ENCODE data around the gene FSCN2. TPM values are rescaled to one million over a fixed set of nuclear protein-coding genes. Genes with fewer than 3 reads are reported as not detected.

Gene FSCN2
- total and polyA plus RNA-seq, 2 donors: 0.47 to 0.87 TPM

DNA sequence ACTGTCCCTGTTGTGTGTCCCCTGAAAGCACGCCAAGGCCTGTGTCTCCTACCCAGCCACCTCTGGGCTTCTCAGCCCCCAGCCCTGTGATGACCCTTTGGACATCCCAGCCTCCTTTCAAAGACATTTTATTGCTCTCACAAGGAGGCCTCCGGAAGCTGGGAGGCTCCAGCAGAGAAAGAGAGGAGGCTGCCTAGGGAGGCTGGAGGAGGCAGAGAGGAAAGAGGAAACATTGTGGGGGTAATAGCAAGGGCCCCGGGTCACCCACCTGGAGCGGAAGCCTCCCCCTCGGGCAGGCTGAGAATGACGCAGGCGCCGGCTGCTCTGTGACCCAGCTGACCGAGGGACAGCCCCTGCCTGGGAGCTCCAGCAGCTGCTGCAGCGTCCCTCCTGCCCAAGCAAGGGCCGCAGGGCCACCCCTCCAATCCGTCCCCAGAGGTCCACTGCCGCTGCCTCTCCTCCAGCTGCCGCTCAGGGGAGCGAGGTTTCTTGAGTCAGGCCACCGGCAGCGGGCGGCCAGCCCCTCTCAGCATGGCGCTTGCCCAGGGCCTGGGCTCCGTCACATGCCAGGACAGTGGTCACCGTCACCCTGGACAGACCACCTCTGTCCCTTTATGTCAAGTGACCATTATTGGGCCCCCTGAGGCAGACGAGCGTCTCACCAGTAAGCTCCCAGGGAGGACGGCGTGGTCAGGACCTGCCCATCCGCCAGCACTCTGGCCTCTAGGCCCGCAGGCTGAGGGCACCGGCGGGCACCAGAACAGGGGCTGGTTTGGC, 44.9 kb upstream of the FSCN2 start:
- 17% methylated on average over 29 of the region's 29 CpGs for WGBS
- DNase-seq (ENCODE audit: low read depth in 6 of 9, low spot score in 9 of 9): peak in 3 of 9 donors; percentile 71 to 80 (median 73)
- Histone ChIP-seq H3K27me3 (ENCODE audit: control insufficient read depth in 2 of 2, insufficient read depth in 1 of 2, low read length in 1 of 2) (peaks cover 0 to 42% of the 10 kb centered on the region in 2 donors), H3K36me3 (ENCODE audit: control insufficient read depth in 2 of 2, insufficient read depth in 2 of 2, low read length in 1 of 2) (no peaks in the 10 kb centered on the region), H3K9me3 (ENCODE audit: control insufficient read depth in 2 of 2, insufficient read depth in 1 of 2, low read length in 1 of 2) (peaks cover 0 to 6% of the 10 kb centered on the region in 2 donors), H3K4me3 (ENCODE audit: low read length in 2 of 2) (peak overlapping the region; percentile 43 to 62), H3K4me1 (ENCODE audit: control insufficient read depth in 2 of 2, insufficient read depth in 2 of 2, low read length in 2 of 2) (peaks cover 37 to 72% of the 10 kb centered on the region in 2 donors), H3K27ac (ENCODE audit: low read depth in 1 of 2, low read length in 1 of 2) (peak overlapping the region in 1 of 2 donors; percentile 71)

DNA sequence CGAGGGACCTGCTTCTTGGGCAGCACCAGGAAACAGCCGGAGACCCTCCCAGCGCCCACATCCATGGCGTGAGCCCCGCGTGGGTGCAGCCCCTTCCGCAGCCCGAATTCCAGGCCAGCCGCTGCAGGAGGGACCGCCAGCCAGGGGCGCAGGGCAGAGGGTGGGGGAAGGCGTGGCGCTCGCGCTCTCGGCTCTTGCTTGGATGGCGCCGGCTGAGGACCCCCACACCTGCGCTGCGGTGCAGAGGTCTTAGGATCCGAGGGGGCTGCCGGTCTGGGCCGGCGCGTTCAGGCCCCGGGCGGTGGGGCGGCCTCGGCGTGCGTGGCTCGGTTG, 44.3 kb upstream of the FSCN2 start:
- Histone ChIP-seq H3K9me3 (ENCODE audit: control insufficient read depth in 2 of 2, insufficient read depth in 1 of 2, low read length in 1 of 2) (peaks cover 0 to 6% of the 10 kb centered on the region in 2 donors), H3K27me3 (ENCODE audit: control insufficient read depth in 2 of 2, insufficient read depth in 1 of 2, low read length in 1 of 2) (peaks cover 0 to 42% of the 10 kb centered on the region in 2 donors), H3K27ac (ENCODE audit: low read depth in 1 of 2, low read length in 1 of 2) (peak overlapping the region in 1 of 2 donors; percentile 71), H3K4me1 (ENCODE audit: control insufficient read depth in 2 of 2, insufficient read depth in 2 of 2, low read length in 2 of 2) (peaks cover 41 to 78% of the 10 kb centered on the region in 2 donors), H3K4me3 (ENCODE audit: low read length in 2 of 2) (peak overlapping the region; percentile 43 to 62), H3K36me3 (ENCODE audit: control insufficient read depth in 2 of 2, insufficient read depth in 2 of 2, low read length in 1 of 2) (no peaks in the 10 kb centered on the region)
- peak in 1 of 9 donors; percentile 47 for DNase-seq (ENCODE audit: low read depth in 6 of 9, low spot score in 9 of 9)
- 4% methylated on average over 32 of the region's 32 CpGs for WGBS

DNA sequence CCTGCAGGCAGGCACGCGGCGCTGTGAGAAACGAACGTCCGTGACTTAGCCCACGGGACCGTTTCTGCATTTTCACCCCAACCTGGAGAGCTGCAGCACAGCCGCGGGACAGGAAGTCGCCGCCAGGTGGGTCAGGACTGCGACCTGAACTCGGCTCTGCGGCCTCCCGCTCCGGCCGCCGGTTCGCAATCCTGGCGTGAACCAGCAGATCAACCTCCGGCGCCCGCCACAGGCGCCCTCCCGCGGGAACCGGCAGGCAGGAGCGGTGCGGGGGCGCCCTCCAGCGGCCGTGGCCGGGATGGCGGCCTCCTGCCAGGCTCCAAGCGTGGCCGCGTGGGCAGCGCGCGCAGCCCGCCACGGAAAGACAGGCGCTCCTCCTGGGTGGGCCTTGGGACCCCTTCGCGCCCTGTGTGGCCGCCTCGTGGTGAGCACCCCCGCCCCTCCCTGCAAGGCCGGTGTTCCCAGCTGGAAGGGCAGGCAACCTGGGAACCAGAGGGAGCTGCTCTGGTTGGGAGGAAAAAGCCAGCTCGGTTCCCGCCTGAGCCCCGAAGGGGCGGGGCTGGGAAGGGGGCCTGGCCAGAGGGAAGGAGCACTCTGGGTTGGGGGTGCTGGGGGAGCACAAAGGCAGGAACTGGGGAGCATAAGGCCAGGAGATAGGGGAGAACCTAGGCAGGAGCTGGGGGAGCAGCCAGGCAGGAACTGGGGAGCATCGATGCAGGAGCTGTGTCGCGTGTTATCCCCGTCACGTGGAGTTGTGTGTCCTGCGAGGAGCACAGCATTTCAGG, 43.8 kb upstream of the FSCN2 start:
- peaks cover 0 to 6% of the 10 kb centered on the region in 2 donors for H3K9me3 ChIP-seq (ENCODE audit: control insufficient read depth in 2 of 2, insufficient read depth in 1 of 2, low read length in 1 of 2)
- no peaks in the 10 kb centered on the region for H3K36me3 ChIP-seq (ENCODE audit: control insufficient read depth in 2 of 2, insufficient read depth in 2 of 2, low read length in 1 of 2)
- H3K27me3 ChIP-seq (ENCODE audit: control insufficient read depth in 2 of 2, insufficient read depth in 1 of 2, low read length in 1 of 2): peaks cover 0 to 40% of the 10 kb centered on the region in 2 donors
- H3K4me3 ChIP-seq (ENCODE audit: low read length in 2 of 2): peak overlapping the region; percentile 43 to 62
- H3K27ac ChIP-seq (ENCODE audit: low read depth in 1 of 2, low read length in 1 of 2): no peak overlapping the region
- peaks cover 43 to 82% of the 10 kb centered on the region in 2 donors for H3K4me1 ChIP-seq (ENCODE audit: control insufficient read depth in 2 of 2, insufficient read depth in 2 of 2, low read length in 2 of 2)
- 9% methylated on average over 60 of the region's 60 CpGs for WGBS
- DNase-seq (ENCODE audit: low read depth in 6 of 9, low spot score in 9 of 9): peak in 8 of 9 donors; percentile 69 to 91 (median 78)

DNA sequence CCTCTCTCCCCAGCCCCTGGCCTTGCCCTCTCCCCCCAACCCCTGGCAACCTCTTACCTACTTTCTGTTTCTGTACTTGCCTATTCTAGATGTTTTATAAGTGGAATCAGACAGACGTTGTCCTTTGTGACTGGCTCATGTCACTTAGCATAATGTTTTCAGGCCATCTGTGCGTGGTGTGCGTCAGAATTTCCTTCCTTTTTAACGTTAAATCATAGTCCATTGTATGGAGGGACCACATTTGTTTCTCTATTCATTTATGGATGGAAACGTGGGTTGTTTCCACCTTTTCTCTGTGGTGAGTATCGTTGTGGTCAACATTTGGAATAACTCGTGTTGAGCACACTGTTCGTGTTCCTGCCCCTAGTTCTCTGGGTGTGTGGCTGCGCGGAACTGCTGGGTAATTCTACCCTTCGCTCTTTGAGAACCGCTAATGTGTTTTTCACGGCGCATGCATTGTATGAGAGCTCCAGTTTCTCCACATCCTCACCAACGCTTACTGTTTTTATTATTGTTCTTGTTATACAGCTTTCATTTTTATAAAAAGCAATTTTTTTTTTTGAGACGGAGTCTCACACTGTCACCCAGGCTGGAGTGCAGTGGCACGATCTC, 41.9 kb upstream of the FSCN2 start:
- Histone ChIP-seq H3K36me3 (ENCODE audit: control insufficient read depth in 2 of 2, insufficient read depth in 2 of 2, low read length in 1 of 2) (no peaks in the 10 kb centered on the region), H3K27me3 (ENCODE audit: control insufficient read depth in 2 of 2, insufficient read depth in 1 of 2, low read length in 1 of 2) (peaks cover 0 to 33% of the 10 kb centered on the region in 2 donors), H3K4me3 (ENCODE audit: low read length in 2 of 2) (no peak overlapping the region), H3K9me3 (ENCODE audit: control insufficient read depth in 2 of 2, insufficient read depth in 1 of 2, low read length in 1 of 2) (no peaks in the 10 kb centered on the region), H3K27ac (ENCODE audit: low read depth in 1 of 2, low read length in 1 of 2) (peak overlapping the region in 1 of 2 donors; percentile 44), H3K4me1 (ENCODE audit: control insufficient read depth in 2 of 2, insufficient read depth in 2 of 2, low read length in 2 of 2) (peaks cover 38 to 78% of the 10 kb centered on the region in 2 donors)
- DNase-seq (ENCODE audit: low read depth in 6 of 9, low spot score in 9 of 9): peak in 1 of 9 donors; percentile 41
- 35% methylated on average over 17 of the region's 17 CpGs for WGBS

DNA sequence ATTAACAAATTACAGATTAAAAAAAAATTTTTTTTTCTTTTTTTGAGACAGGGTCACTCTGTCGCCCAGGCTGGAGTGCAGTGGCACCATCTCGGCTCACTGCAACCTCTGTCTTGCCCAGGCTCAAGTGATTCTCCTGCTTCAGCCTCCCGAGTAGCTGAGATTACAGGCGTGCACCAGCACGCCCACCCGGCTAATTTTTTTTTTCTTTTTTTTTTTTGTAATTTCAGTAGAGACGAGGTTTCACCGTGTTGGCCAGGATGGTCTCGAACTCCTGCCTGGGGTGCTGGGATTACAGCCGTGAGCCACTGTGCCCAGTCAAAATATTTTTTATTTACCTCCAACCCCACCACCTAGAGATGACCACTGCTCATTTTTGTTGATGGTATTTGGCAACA, 41.1 kb upstream of the FSCN2 start:
- DNase-seq (ENCODE audit: low read depth in 6 of 9, low spot score in 9 of 9): no peak
- Histone ChIP-seq H3K27me3 (ENCODE audit: control insufficient read depth in 2 of 2, insufficient read depth in 1 of 2, low read length in 1 of 2) (peaks cover 0 to 31% of the 10 kb centered on the region in 2 donors), H3K9me3 (ENCODE audit: control insufficient read depth in 2 of 2, insufficient read depth in 1 of 2, low read length in 1 of 2) (peaks cover 0 to 4% of the 10 kb centered on the region in 2 donors), H3K4me3 (ENCODE audit: low read length in 2 of 2) (no peak overlapping the region), H3K27ac (ENCODE audit: low read depth in 1 of 2, low read length in 1 of 2) (no peak overlapping the region), H3K36me3 (ENCODE audit: control insufficient read depth in 2 of 2, insufficient read depth in 2 of 2, low read length in 1 of 2) (no peaks in the 10 kb centered on the region), H3K4me1 (ENCODE audit: control insufficient read depth in 2 of 2, insufficient read depth in 2 of 2, low read length in 2 of 2) (peaks cover 32 to 76% of the 10 kb centered on the region in 2 donors)
- 87% methylated on average over 10 of the region's 10 CpGs for WGBS

DNA sequence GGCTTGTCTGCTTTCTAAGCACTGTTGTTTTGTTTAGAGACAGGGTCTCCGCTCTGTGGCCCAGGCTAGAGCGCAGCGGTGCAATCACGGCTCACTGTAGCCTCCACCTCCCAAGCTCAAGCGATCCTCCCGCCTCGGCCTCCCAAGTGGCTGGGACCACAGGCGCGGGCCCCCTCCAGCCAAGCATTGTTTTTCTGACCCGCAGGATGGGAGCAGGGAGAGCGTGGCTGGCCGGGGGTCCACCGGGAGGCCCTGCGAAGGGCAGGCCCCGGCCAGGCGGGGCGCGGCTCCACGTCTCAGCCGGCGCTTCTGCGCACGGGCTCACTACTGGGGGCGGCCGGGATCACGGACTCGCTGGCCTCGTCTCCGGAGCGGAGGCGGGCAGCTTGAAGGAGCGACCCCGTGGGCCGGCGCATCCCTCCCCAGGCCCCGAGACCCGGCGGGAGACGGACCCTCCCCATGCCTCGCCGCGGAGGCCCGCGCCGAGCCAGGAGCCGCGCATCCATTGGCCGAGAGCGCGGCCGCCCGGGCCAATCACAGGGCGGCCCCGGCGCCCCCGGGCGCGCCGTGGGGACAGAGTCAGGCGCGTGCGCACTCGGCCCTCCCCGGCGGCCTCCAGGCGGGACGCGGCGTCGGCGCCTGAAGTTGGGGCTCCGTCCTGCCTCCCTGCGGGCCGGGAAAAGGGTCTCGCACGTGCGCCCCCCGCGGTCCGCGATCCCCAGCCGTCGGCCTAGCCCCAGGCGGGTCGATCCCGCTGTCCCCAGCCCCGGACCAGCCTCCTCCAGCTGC, 40.5 kb upstream of the FSCN2 start:
- DNase-seq (ENCODE audit: low read depth in 6 of 9, low spot score in 9 of 9): peak in 6 of 9 donors; percentile 57 to 88 (median 81)
- peak overlapping the region; percentile 61 to 93 for H3K27ac ChIP-seq (ENCODE audit: low read depth in 1 of 2, low read length in 1 of 2)

DNA sequence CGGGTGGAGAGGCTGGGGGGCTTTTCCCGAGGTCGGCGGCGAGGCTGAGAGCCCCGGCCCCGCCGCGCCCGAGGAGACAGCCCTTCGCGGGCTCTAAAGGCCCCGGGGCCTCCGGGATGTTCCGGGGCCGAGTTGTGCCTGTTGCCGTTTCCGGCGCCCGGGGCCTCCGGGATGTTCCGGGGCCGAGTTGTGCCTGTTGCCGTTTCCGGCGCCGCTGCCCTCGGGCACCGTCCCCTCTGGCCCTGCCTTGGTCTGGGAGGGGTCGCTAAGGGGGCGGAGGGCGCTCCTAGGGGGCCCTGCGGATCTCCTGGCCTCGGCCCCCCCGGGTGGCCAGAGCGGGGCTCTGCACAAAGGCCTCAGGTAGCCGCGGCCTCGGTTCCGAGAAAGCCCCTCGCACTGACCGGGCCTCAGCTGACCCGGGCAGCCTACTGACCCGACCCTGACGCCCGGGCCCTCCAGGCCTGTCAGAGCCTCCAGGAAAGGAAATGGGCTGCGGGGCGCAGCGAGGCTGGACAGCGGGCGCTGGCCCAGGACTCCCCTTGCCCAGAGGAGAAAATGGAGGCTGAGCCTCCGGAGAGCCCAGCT, 39.8 kb upstream of the FSCN2 start:
- H3K36me3 ChIP-seq (ENCODE audit: control insufficient read depth in 2 of 2, insufficient read depth in 2 of 2, low read length in 1 of 2): no peaks in the 10 kb centered on the region
- H3K9me3 ChIP-seq (ENCODE audit: control insufficient read depth in 2 of 2, insufficient read depth in 1 of 2, low read length in 1 of 2): peaks cover 0 to 6% of the 10 kb centered on the region in 2 donors
- 16% methylated on average over 52 of the region's 52 CpGs for WGBS
- H3K4me3 ChIP-seq (ENCODE audit: low read length in 2 of 2): peak overlapping the region; percentile 58 to 77
- H3K4me1 ChIP-seq (ENCODE audit: control insufficient read depth in 2 of 2, insufficient read depth in 2 of 2, low read length in 2 of 2): peaks cover 20 to 72% of the 10 kb centered on the region in 2 donors
- peaks cover 0 to 22% of the 10 kb centered on the region in 2 donors for H3K27me3 ChIP-seq (ENCODE audit: control insufficient read depth in 2 of 2, insufficient read depth in 1 of 2, low read length in 1 of 2)
- peak overlapping the region; percentile 61 to 93 for H3K27ac ChIP-seq (ENCODE audit: low read depth in 1 of 2, low read length in 1 of 2)
- DNase-seq (ENCODE audit: low read depth in 6 of 9, low spot score in 9 of 9): no peak

More for the DNA sequence above, 40.5 kb upstream of the FSCN2 start:
- Histone ChIP-seq H3K36me3 (ENCODE audit: control insufficient read depth in 2 of 2, insufficient read depth in 2 of 2, low read length in 1 of 2) (no peaks in the 10 kb centered on the region), H3K9me3 (ENCODE audit: control insufficient read depth in 2 of 2, insufficient read depth in 1 of 2, low read length in 1 of 2) (peaks cover 0 to 6% of the 10 kb centered on the region in 2 donors), H3K4me1 (ENCODE audit: control insufficient read depth in 2 of 2, insufficient read depth in 2 of 2, low read length in 2 of 2) (peaks cover 26 to 75% of the 10 kb centered on the region in 2 donors), H3K27me3 (ENCODE audit: control insufficient read depth in 2 of 2, insufficient read depth in 1 of 2, low read length in 1 of 2) (peaks cover 0 to 29% of the 10 kb centered on the region in 2 donors), H3K4me3 (ENCODE audit: low read length in 2 of 2) (peak overlapping the region; percentile 58 to 77)
- WGBS: 8% methylated on average over 87 of the region's 87 CpGs
